Stimulated activated naive CD8-positive, alpha-beta T cell treated with anti-CD3 and anti-CD28 coated beads, Interleukin-15, amount 100 ng/mL, for 72 hours (primary cell): Measurements from ENCODE around the gene CCM2.

Source experiments
- ATAC-seq: fragments of 150-1000 bp; cut with Tn5 transposase; 2 replicates; pipeline ENCODE4 v1.10.0; 2021; ENCODE audit warnings: mild to moderate bottlenecking, moderate library complexity
- DNase-seq, 2 donors: peaks; one replicate each; pipeline ENCODE4 v3.0.0; 2021 to 2022
- H3K27ac Mint-ChIP-seq, 2 donors: one replicate each; pipeline ENCODE4 v1.8.0; 2022; ENCODE audit warnings: mild to moderate bottlenecking in 2 of 2, mixed read lengths in 2 of 2, moderate library complexity in 2 of 2
- H3K27me3 Mint-ChIP-seq: one replicate; pipeline ENCODE4 v1.8.0; 2022; ENCODE audit warnings: mixed read lengths
- H3K4me1 Mint-ChIP-seq: one replicate; pipeline ENCODE4 v1.8.0; 2022; ENCODE audit warnings: mild to moderate bottlenecking, mixed read lengths
- H3K4me3 Mint-ChIP-seq, 2 donors: one replicate each; pipeline ENCODE4 v1.8.0; 2022; ENCODE audit warnings: mild to moderate bottlenecking in 2 of 2, mixed read lengths in 2 of 2, moderate library complexity in 1 of 2
- H3K9me3 Mint-ChIP-seq, 2 donors: one replicate each; pipeline ENCODE4 v1.8.0; 2022; ENCODE audit warnings: mixed read lengths in 2 of 2

CCM2 gene

GRCh38 chr7:44975331-44976039 lies 24.5 kb upstream of the CCM2 start:
- DNase-seq: no peak
- no peaks in the 10 kb centered on the region for H3K9me3 Mint-ChIP-seq
- peak overlapping the region; percentile 76 to 87 for H3K27ac Mint-ChIP-seq
- ATAC-seq: no peak
- H3K27me3 Mint-ChIP-seq: no peaks in the 10 kb centered on the region
- H3K4me1 Mint-ChIP-seq: peaks cover 91% of the 10 kb centered on the region
- H3K4me3 Mint-ChIP-seq: peak overlapping the region; percentile 96 to 100

- ATAC-seq (no peak), DNase-seq (peak in 1 of 2 donors; percentile 19)
- Mint-ChIP-seq H3K9me3 (no peaks in the 10 kb centered on the region), H3K27me3 (no peaks in the 10 kb centered on the region), H3K4me3 (peak overlapping the region; percentile 96 to 100), H3K27ac (peak overlapping the region; percentile 100), H3K4me1 (peaks cover 93% of the 10 kb centered on the region)
These were observed 23.8 kb upstream of the CCM2 start for GRCh38 chr7:44976040-44976745.

- no peak for DNase-seq
- Mint-ChIP-seq H3K27me3 (no peaks in the 10 kb centered on the region), H3K9me3 (no peaks in the 10 kb centered on the region), H3K27ac (peak overlapping the region; percentile 100), H3K4me1 (peaks cover 93% of the 10 kb centered on the region), H3K4me3 (peak overlapping the region; percentile 96 to 100)
- ATAC-seq: no peak
These were observed 23.2 kb upstream of the CCM2 start for GRCh38 chr7:44976746-44977196.

- ATAC-seq (peak; percentile 45), DNase-seq (peak; percentile 69 to 85)
- peak overlapping the region; percentile 100 for H3K27ac Mint-ChIP-seq
- no peaks in the 10 kb centered on the region for H3K27me3 Mint-ChIP-seq
- H3K9me3 Mint-ChIP-seq: no peaks in the 10 kb centered on the region
- peak overlapping the region; percentile 96 to 100 for H3K4me3 Mint-ChIP-seq
- peaks cover 93% of the 10 kb centered on the region for H3K4me1 Mint-ChIP-seq
These were observed 22.6 kb upstream of the CCM2 start for GRCh38 chr7:44977304-44977958.

- no peak for ATAC-seq
- no peaks in the 10 kb centered on the region for H3K27me3 Mint-ChIP-seq
These were observed 22.1 kb upstream of the CCM2 start for GRCh38 chr7:44977959-44978335.

GRCh38 chr7:44978511-44979366 lies 21.3 kb upstream of the CCM2 start, which contains the start of gene MYO1G:
Gene MYO1G (minus strand): TSS chr7:44979015. CDS start chr7:44978961, 54 bp downstream.
- peaks cover 94% of the 10 kb centered on the region for H3K4me1 Mint-ChIP-seq
- DNase-seq (peak; percentile 94 to 98), ATAC-seq (peak; percentile 75)
- no peaks in the 10 kb centered on the region for H3K27me3 Mint-ChIP-seq
- H3K4me3 Mint-ChIP-seq: peak within 1 kb of the TSS; percentile 96 to 100
- H3K9me3 Mint-ChIP-seq: no peaks in the 10 kb centered on the region
- H3K27ac Mint-ChIP-seq: peak within 1 kb of the TSS; percentile 100

More at GRCh38 chr7:44977959-44978335, 22.1 kb upstream of the CCM2 start:
- peak overlapping the region; percentile 100 for H3K27ac Mint-ChIP-seq
- H3K9me3 Mint-ChIP-seq: no peaks in the 10 kb centered on the region
- DNase-seq: no peak
- peaks cover 93% of the 10 kb centered on the region for H3K4me1 Mint-ChIP-seq
- H3K4me3 Mint-ChIP-seq: peak overlapping the region; percentile 96 to 100

GRCh38 chr7:44979481-44980392 lies 20.3 kb upstream of the CCM2 start:
- H3K4me3 Mint-ChIP-seq: peak overlapping the region; percentile 96 to 100
- H3K27ac Mint-ChIP-seq: peak overlapping the region; percentile 100
- no peaks in the 10 kb centered on the region for H3K9me3 Mint-ChIP-seq
- peaks cover 94% of the 10 kb centered on the region for H3K4me1 Mint-ChIP-seq
- no peaks in the 10 kb centered on the region for H3K27me3 Mint-ChIP-seq
- ATAC-seq (peak; percentile 1), DNase-seq (peak in 1 of 2 donors; percentile 72)

- H3K4me1 Mint-ChIP-seq: peaks cover 93% of the 10 kb centered on the region
- peak overlapping the region; percentile 100 for H3K27ac Mint-ChIP-seq
- H3K9me3 Mint-ChIP-seq: no peaks in the 10 kb centered on the region
- peak overlapping the region; percentile 96 to 100 for H3K4me3 Mint-ChIP-seq
- ATAC-seq: peak; percentile 66
- no peaks in the 10 kb centered on the region for H3K27me3 Mint-ChIP-seq
- DNase-seq: peak; percentile 88 to 96
These were observed 19.5 kb upstream of the CCM2 start for GRCh38 chr7:44980393-44981034.

- Mint-ChIP-seq H3K27ac (peak overlapping the region; percentile 100), H3K27me3 (no peaks in the 10 kb centered on the region), H3K4me3 (peak overlapping the region; percentile 96 to 100), H3K9me3 (no peaks in the 10 kb centered on the region), H3K4me1 (peaks cover 88% of the 10 kb centered on the region)
- DNase-seq (peak in 1 of 2 donors; percentile 77), ATAC-seq (peak; percentile 5)
These were observed 18.8 kb upstream of the CCM2 start for GRCh38 chr7:44981035-44981706.

GRCh38 chr7:44982535-44982923 lies 17.5 kb upstream of the CCM2 start:
- H3K4me3 Mint-ChIP-seq: peak overlapping the region; percentile 96 to 98

GRCh38 chr7:44982970-44983369 lies 17.0 kb upstream of the CCM2 start:
- peak overlapping the region; percentile 96 to 98 for H3K4me3 Mint-ChIP-seq
- no peaks in the 10 kb centered on the region for H3K9me3 Mint-ChIP-seq
- DNase-seq: no peak
- H3K27me3 Mint-ChIP-seq: no peaks in the 10 kb centered on the region
- ATAC-seq: no peak
- peaks cover 85% of the 10 kb centered on the region for H3K4me1 Mint-ChIP-seq
- peak overlapping the region; percentile 100 for H3K27ac Mint-ChIP-seq

More at GRCh38 chr7:44982535-44982923, 17.5 kb upstream of the CCM2 start:
- Mint-ChIP-seq H3K9me3 (no peaks in the 10 kb centered on the region), H3K4me1 (peaks cover 85% of the 10 kb centered on the region), H3K27me3 (no peaks in the 10 kb centered on the region), H3K27ac (peak overlapping the region; percentile 100)
- ATAC-seq (no peak), DNase-seq (no peak)

GRCh38 chr7:44983742-44984477 lies 16.1 kb upstream of the CCM2 start:
- ATAC-seq (no peak), DNase-seq (no peak)
- Mint-ChIP-seq H3K4me1 (peaks cover 89% of the 10 kb centered on the region), H3K4me3 (peak overlapping the region; percentile 96 to 98), H3K27ac (peak overlapping the region; percentile 98 to 100), H3K9me3 (no peaks in the 10 kb centered on the region), H3K27me3 (no peaks in the 10 kb centered on the region)

- H3K9me3 Mint-ChIP-seq: no peaks in the 10 kb centered on the region
These were observed 15.6 kb upstream of the CCM2 start for GRCh38 chr7:44984478-44984758.

More at GRCh38 chr7:44984478-44984758, 15.6 kb upstream of the CCM2 start:
- peak overlapping the region; percentile 96 to 98 for H3K4me3 Mint-ChIP-seq
- H3K27me3 Mint-ChIP-seq: no peaks in the 10 kb centered on the region
- H3K27ac Mint-ChIP-seq: peak overlapping the region; percentile 98 to 100
- peaks cover 89% of the 10 kb centered on the region for H3K4me1 Mint-ChIP-seq
- ATAC-seq (no peak), DNase-seq (no peak)
